ENCODE results near the gene GOLGA6L10. TPM values are rescaled to one million over a fixed set of nuclear protein-coding genes. Genes with fewer than 3 reads are reported as not detected.
"Not testable (repeated sequence)": the region's sequence is repeated elsewhere in the genome, so short reads cannot be mapped to it uniquely, and the experiment has no call there.

The GOLGA6L10 gene
- total RNA-seq, 1 donor from 2014 or later: 3.4 TPM

- H3K4me1 ChIP-seq; DNase-seq (ENCODE audit: extremely low spot score in 2 of 2); H3K4me3 ChIP-seq; H3K27me3 ChIP-seq; H3K36me3 ChIP-seq; intact Hi-C loops (cut with DNase I); H3K9me3 ChIP-seq: not testable (repeated sequence)
- H3K27ac ChIP-seq: peak overlapping the region; percentile 27
- TF ChIP-seq POLR2AphosphoS5 (IDR thresholded peaks at IDR 0.05; ENCODE audit: insufficient read depth in 1 of 2, low read depth in 1 of 2): peak in 1 of 2 donors; percentile 79
Measured at GRCh38 chr15:82373661-82374060, 24.4 kb upstream of the GOLGA6L10 start.

- no peaks in the 10 kb centered on the region for H3K9me3 ChIP-seq
- no peak for DNase-seq (ENCODE audit: extremely low spot score in 2 of 2)
- H3K4me1 ChIP-seq: no peaks in the 10 kb centered on the region
- no peak overlapping the region for H3K4me3 ChIP-seq
- peak overlapping the region; percentile 63 for H3K27ac ChIP-seq
- H3K36me3 ChIP-seq: no peaks in the 10 kb centered on the region
- intact Hi-C loops (cut with DNase I): no loop called here
- no peak for TF ChIP-seq CTCF (IDR thresholded peaks at IDR 0.05)
- TF ChIP-seq POLR2A (IDR thresholded peaks at IDR 0.05): no peak
- no peak for TF ChIP-seq POLR2AphosphoS5 (IDR thresholded peaks at IDR 0.05; ENCODE audit: insufficient read depth in 1 of 2, low read depth in 1 of 2)
- H3K27me3 ChIP-seq: no peaks in the 10 kb centered on the region
Measured at GRCh38 chr15:82371656-82372055, 22.4 kb upstream of the GOLGA6L10 start.

- H3K27me3 ChIP-seq; H3K4me1 ChIP-seq; intact Hi-C loops (cut with DNase I); DNase-seq (ENCODE audit: extremely low spot score in 2 of 2); H3K9me3 ChIP-seq; H3K27ac ChIP-seq; H3K36me3 ChIP-seq; H3K4me3 ChIP-seq: not testable (repeated sequence)
Measured at GRCh38 chr15:82367790-82368189, 18.5 kb upstream of the GOLGA6L10 start.

- DNase-seq (ENCODE audit: extremely low spot score in 2 of 2): not testable (repeated sequence)
Measured at GRCh38 chr15:82365692-82366323, 16.5 kb upstream of the GOLGA6L10 start.

GRCh38 chr15:82364548-82364947 lies 15.3 kb upstream of the GOLGA6L10 start:
- H3K4me3 ChIP-seq; H3K27ac ChIP-seq; H3K27me3 ChIP-seq; intact Hi-C loops (cut with DNase I); H3K9me3 ChIP-seq; DNase-seq (ENCODE audit: extremely low spot score in 2 of 2); H3K36me3 ChIP-seq; H3K4me1 ChIP-seq: not testable (repeated sequence)

More at GRCh38 chr15:82365692-82366323, 16.5 kb upstream of the GOLGA6L10 start:
- H3K4me3 ChIP-seq; intact Hi-C loops (cut with DNase I); H3K27ac ChIP-seq; H3K9me3 ChIP-seq; H3K27me3 ChIP-seq; H3K4me1 ChIP-seq; H3K36me3 ChIP-seq: not testable (repeated sequence)

GRCh38 chr15:82362790-82363189 lies 13.5 kb upstream of the GOLGA6L10 start:
- H3K4me3 ChIP-seq; intact Hi-C loops (cut with DNase I); H3K27ac ChIP-seq; H3K36me3 ChIP-seq; H3K4me1 ChIP-seq; H3K27me3 ChIP-seq; H3K9me3 ChIP-seq; DNase-seq (ENCODE audit: extremely low spot score in 2 of 2): not testable (repeated sequence)

GRCh38 chr15:82360618-82361017 lies 11.3 kb upstream of the GOLGA6L10 start:
- H3K4me1 ChIP-seq; DNase-seq (ENCODE audit: extremely low spot score in 2 of 2); H3K27me3 ChIP-seq; H3K36me3 ChIP-seq; intact Hi-C loops (cut with DNase I); H3K27ac ChIP-seq; H3K4me3 ChIP-seq; H3K9me3 ChIP-seq: not testable (repeated sequence)

GRCh38 chr15:82355055-82355454 lies 5.8 kb upstream of the GOLGA6L10 start:
- H3K36me3 ChIP-seq; intact Hi-C loops (cut with DNase I); H3K4me1 ChIP-seq; H3K27me3 ChIP-seq; H3K9me3 ChIP-seq; DNase-seq (ENCODE audit: extremely low spot score in 2 of 2); H3K27ac ChIP-seq: not testable (repeated sequence)
- peak overlapping the region in 1 of 2 donors; percentile 33 for H3K4me3 ChIP-seq

GRCh38 chr15:82354546-82354945 lies 5.3 kb upstream of the GOLGA6L10 start:
- intact Hi-C loops (cut with DNase I); H3K27me3 ChIP-seq; H3K9me3 ChIP-seq; H3K27ac ChIP-seq; DNase-seq (ENCODE audit: extremely low spot score in 2 of 2); H3K4me1 ChIP-seq; H3K36me3 ChIP-seq: not testable (repeated sequence)
- peak overlapping the region; percentile 33 to 35 for H3K4me3 ChIP-seq

GRCh38 chr15:82347645-82348044 lies 1.6 kb downstream of the GOLGA6L10 start:
- intact Hi-C loops (cut with DNase I); H3K36me3 ChIP-seq; H3K27me3 ChIP-seq; DNase-seq (ENCODE audit: extremely low spot score in 2 of 2); H3K9me3 ChIP-seq; H3K4me3 ChIP-seq; H3K27ac ChIP-seq; H3K4me1 ChIP-seq: not testable (repeated sequence)

- H3K27ac ChIP-seq; H3K9me3 ChIP-seq; H3K36me3 ChIP-seq; DNase-seq (ENCODE audit: extremely low spot score in 2 of 2); H3K4me1 ChIP-seq; H3K4me3 ChIP-seq; intact Hi-C loops (cut with DNase I); H3K27me3 ChIP-seq: not testable (repeated sequence)
Measured at GRCh38 chr15:82345176-82345575, 4.1 kb downstream of the GOLGA6L10 start.

- H3K4me3 ChIP-seq; H3K36me3 ChIP-seq; intact Hi-C loops (cut with DNase I); H3K4me1 ChIP-seq; H3K9me3 ChIP-seq; H3K27ac ChIP-seq; H3K27me3 ChIP-seq; DNase-seq (ENCODE audit: extremely low spot score in 2 of 2): not testable (repeated sequence)
Measured at GRCh38 chr15:82344421-82344820, 4.9 kb downstream of the GOLGA6L10 start.

- H3K27ac ChIP-seq; intact Hi-C loops (cut with DNase I); DNase-seq (ENCODE audit: extremely low spot score in 2 of 2); H3K4me1 ChIP-seq; H3K9me3 ChIP-seq; H3K27me3 ChIP-seq; H3K4me3 ChIP-seq; H3K36me3 ChIP-seq: not testable (repeated sequence)
Measured at GRCh38 chr15:82343851-82344250, 5.4 kb downstream of the GOLGA6L10 start.

Data from vagina (tissue), 2 donors.